Stimulated activated naive CD8-positive, alpha-beta T cell treated with anti-CD3 and anti-CD28 coated beads, Interleukin-15, Interleukin-2, amounts not matched to agents 100 ng/mL and 50 ng/mL, for 24 hours (primary cell): ENCODE measurements around the gene CFAP210.
"Not testable (repeated sequence)": the region's sequence is repeated elsewhere in the genome, so short reads cannot be mapped to it uniquely, and the experiment has no call there.

Experiments used
- H3K27ac Mint-ChIP-seq: one replicate; pipeline ENCODE4 v1.8.0; 2021; ENCODE audit warnings: mild to moderate bottlenecking, mixed read lengths
- H3K27me3 Mint-ChIP-seq: one replicate; pipeline ENCODE4 v1.8.0; 2021; ENCODE audit warnings: mixed read lengths
- H3K36me3 Mint-ChIP-seq: one replicate; pipeline ENCODE4 v1.8.0; 2021; ENCODE audit warnings: low read depth, mixed read lengths
- H3K4me1 Mint-ChIP-seq: one replicate; pipeline ENCODE4 v1.8.0; 2021; ENCODE audit warnings: low read depth, mixed read lengths
- H3K4me3 Mint-ChIP-seq: one replicate; pipeline ENCODE4 v1.8.0; 2021; ENCODE audit warnings: mild to moderate bottlenecking, mixed read lengths
- H3K9me3 Mint-ChIP-seq: one replicate; pipeline ENCODE4 v1.8.0; 2021; ENCODE audit warnings: mixed read lengths

Gene CFAP210

DNA sequence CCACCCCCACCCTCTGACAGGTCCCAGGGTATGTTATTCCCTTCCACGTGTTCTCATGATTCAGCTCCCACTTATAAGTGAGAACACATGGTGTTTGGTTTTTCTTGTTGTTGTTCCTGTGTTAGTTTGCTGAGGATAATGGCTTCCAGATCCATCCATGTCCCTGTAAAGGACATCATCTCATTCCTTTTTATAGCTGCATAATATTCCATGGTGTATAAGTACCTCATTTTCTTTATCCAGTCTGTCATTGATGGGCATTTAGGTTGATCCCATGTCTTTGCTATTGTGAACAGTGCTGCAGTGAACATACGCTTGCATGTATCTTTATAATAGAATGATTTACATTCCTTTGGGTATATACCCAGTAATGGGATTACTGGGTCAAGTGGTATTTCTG lies 5.0 kb upstream of the CFAP210 start:
- not testable (repeated sequence) for H3K4me1 Mint-ChIP-seq, H3K9me3 Mint-ChIP-seq, H3K27ac Mint-ChIP-seq, H3K4me3 Mint-ChIP-seq, H3K27me3 Mint-ChIP-seq
- H3K36me3 Mint-ChIP-seq, result peaks cover 44% of the 10 kb centered on the region

DNA sequence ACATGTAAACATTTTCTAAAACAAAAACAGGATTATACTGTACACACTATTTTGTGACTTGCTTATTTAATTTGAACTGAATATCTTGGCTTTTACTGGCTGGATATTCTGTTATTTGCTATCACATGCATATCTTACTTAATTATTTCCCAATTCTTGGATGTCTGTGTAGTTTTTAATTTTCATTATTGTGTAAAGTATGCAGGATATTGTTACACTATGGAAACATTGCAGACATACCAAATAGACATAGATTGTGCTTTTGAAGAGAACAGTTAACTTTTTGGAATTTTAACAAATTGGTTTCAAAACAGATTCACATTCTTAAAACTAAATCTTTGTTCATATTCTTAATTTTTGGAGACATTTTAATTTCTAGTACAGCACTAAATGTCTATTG lies 2.2 kb upstream of the CFAP210 start:
- H3K36me3 Mint-ChIP-seq, result peaks cover 36% of the 10 kb centered on the region

DNA sequence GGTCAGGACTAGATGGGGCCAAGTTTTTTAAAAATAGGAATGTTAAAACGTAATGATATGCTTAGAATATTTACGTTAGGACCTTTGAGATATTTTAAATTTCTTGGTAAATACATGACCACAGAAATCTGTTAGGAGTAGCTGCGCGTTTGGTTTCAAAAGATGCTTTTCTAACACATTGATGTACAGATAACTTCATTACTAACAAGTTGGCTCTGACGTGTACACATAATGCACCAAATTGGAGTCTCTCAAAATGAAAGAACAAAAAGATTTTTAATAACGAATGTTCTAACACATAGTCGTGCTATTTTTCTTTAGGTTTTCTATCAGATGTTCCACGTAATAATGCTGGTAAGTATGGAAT lies 672 bp upstream of the CFAP210 start:
- peaks cover 32% of the 10 kb centered on the region for H3K36me3 Mint-ChIP-seq
- H3K4me3 Mint-ChIP-seq, result peak overlapping the region; percentile 93
- H3K27me3 Mint-ChIP-seq, result peaks cover 8% of the 10 kb centered on the region
- peaks cover 15% of the 10 kb centered on the region for H3K4me1 Mint-ChIP-seq
- H3K27ac Mint-ChIP-seq, result peak overlapping the region; percentile 94
- H3K9me3 Mint-ChIP-seq, result peaks cover 10% of the 10 kb centered on the region

More for the DNA sequence above, 2.2 kb upstream of the CFAP210 start:
- H3K4me3 Mint-ChIP-seq, result no peak overlapping the region
- H3K27me3 Mint-ChIP-seq, result peaks cover 2% of the 10 kb centered on the region
- H3K9me3 Mint-ChIP-seq, result peaks cover 4% of the 10 kb centered on the region
- no peak overlapping the region for H3K27ac Mint-ChIP-seq
- H3K4me1 Mint-ChIP-seq, result peaks cover 15% of the 10 kb centered on the region

DNA sequence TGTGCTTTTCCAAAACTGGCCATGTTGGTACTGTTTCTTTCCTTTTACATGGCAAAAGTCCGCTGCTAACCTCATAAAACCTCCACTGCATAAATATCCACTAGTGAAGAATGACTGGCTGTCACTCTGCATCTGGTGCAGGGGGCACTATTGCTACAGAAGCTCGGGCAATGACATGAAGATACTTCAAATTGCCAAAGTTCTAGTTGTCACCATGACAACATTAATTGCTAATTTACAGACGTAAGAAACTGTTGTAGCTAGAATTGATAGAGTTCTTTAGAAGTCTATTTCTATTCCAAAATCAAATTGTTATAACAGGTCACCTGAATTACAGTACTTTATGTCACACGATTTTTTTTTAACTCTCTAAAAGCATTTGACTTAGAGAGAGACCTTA lies 845 bp downstream of the CFAP210 start:
- H3K36me3 Mint-ChIP-seq, result peaks cover 25% of the 10 kb centered on the region
- H3K4me1 Mint-ChIP-seq, result peaks cover 15% of the 10 kb centered on the region
- peaks cover 8% of the 10 kb centered on the region for H3K27me3 Mint-ChIP-seq
- peak overlapping the region; percentile 50 for H3K27ac Mint-ChIP-seq
- peaks cover 14% of the 10 kb centered on the region for H3K9me3 Mint-ChIP-seq
- H3K4me3 Mint-ChIP-seq, result peak overlapping the region; percentile 93

DNA sequence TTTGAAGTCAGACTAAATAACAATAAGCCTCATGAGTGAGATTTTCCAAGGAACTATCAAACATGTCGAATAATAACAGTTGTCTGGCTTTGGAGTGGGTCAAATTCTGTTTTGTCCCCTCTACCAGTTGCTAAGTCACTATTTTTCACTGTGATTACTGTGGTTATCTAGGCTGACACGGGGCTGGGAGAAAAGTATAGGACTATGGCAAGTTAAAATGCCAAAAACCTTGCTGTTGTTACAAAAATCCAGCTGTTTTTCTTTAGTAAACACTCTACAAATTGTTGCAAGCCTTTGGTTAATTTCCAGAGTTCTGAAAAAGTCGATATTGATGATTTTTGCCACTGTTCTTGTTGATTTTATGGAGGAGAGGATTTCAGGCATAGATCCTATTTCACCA lies 1.5 kb downstream of the CFAP210 start:
- Mint-ChIP-seq H3K9me3 (peaks cover 14% of the 10 kb centered on the region), H3K27ac (no peak overlapping the region), H3K36me3 (peaks cover 27% of the 10 kb centered on the region), H3K4me3 (no peak overlapping the region), H3K27me3 (peaks cover 8% of the 10 kb centered on the region), H3K4me1 (peaks cover 15% of the 10 kb centered on the region)

DNA sequence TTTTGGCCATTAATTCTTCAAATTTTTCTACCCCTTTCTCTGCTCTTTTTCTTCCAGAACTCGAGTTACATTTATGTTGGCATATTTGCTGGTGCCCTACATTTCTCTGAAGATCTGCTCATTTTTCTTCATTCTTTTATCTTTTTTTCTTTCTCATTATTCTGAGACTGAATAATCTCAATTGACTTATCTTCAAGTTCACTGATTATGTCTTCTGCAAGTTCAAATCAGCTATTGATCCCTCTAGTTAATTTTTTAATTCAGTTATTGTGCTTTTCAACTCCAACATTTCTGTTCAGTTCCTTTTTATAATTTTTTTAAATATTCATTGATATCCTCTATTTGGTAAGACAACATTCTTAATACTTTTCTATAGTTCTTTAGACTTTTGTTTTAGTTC lies 3.2 kb downstream of the CFAP210 start:
- no peak overlapping the region for H3K4me3 Mint-ChIP-seq

DNA sequence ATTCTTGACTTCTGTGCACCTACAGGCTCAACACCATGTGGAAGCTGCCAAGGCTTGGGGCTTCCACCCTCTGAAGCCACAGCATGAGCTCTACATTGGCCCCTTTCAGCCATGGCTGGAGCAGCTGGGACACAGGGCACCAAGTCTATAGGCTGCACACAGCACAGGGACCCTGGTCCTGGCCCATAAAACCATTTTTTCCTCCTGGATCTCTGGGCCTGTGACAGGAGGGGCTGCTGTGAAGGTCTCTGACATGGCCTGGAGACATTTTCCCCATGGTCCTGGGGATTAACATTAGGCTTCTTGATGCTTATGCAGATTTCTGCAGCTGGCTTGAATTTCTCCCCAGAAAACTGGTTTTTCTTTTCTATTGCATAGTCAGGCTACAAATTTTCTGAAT lies 6.3 kb downstream of the CFAP210 start:
- H3K4me1 Mint-ChIP-seq, result peaks cover 11% of the 10 kb centered on the region
- H3K36me3 Mint-ChIP-seq, result peaks cover 18% of the 10 kb centered on the region
- peaks cover 14% of the 10 kb centered on the region for H3K9me3 Mint-ChIP-seq
- H3K4me3 Mint-ChIP-seq, H3K27me3 Mint-ChIP-seq, H3K27ac Mint-ChIP-seq: not testable (repeated sequence)

More for the DNA sequence above, 3.2 kb downstream of the CFAP210 start:
- peaks cover 15% of the 10 kb centered on the region for H3K4me1 Mint-ChIP-seq
- H3K9me3 Mint-ChIP-seq, result peaks cover 14% of the 10 kb centered on the region
- H3K27ac Mint-ChIP-seq, result no peak overlapping the region
- peaks cover 18% of the 10 kb centered on the region for H3K36me3 Mint-ChIP-seq
- peaks cover 8% of the 10 kb centered on the region for H3K27me3 Mint-ChIP-seq

DNA sequence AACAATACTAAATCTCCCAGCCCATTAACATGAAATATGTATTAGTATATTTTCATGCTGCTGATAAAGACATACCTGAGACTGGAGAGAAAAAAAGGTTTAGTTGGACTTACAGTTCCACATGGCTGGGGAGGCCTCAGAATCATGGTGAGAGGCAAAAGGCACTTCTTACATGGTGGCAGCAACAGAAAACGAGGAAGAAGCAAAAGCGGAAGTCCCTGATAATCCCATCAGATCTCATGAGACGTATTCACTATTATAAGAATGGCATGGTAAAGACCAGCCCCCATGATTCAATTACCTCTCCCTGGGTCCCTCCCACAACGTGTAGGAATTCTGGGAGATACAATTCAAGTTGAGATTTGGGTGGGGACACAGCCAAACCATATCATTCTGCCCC lies 7.4 kb downstream of the CFAP210 start:
- Mint-ChIP-seq H3K4me1 (peaks cover 12% of the 10 kb centered on the region), H3K9me3 (peaks cover 14% of the 10 kb centered on the region), H3K36me3 (peaks cover 18% of the 10 kb centered on the region)
- not testable (repeated sequence) for H3K4me3 Mint-ChIP-seq, H3K27ac Mint-ChIP-seq, H3K27me3 Mint-ChIP-seq

DNA sequence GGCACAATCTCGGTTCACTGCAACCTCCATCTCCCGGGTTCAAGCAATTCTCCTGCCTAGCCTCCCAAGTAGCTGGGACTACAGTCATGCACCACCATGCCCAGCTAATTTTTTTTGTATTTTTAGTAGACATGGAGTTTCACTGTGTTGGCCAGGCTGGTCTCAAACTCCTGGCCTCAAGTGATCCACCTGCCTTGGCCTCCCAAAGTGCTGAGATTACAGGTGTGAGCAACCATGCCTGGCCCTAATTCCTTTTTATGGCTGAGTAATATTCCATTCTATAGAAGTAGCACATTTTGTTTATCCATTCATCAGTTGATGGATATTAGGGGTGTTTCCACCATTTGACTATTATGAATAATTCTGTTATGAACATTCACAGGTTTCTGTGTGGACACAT lies 9.5 kb downstream of the CFAP210 start:
- H3K4me3 Mint-ChIP-seq, result not testable (repeated sequence)

DNA sequence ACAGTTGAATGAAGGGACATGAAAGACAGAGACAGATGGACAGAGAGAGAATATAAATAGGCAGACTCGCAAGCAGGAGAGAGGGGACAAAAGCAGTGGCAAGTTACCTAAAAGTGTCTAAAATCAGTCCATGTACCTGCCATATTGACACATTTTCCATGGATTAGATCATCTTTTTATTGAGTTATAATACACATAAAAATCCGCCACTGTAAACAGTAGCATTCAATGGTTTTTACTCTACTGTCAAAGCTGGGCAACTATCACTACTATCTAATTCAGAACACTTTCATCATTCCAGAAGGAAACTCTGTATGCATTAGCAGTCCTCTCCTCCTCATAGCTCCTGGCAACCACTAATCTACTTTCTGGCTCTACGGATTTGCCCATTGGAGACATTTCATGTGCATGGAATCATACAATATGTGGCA lies 10.1 kb downstream of the CFAP210 start:
- H3K27me3 Mint-ChIP-seq, result no peaks in the 10 kb centered on the region
- H3K9me3 Mint-ChIP-seq, result no peaks in the 10 kb centered on the region
- no peak overlapping the region for H3K27ac Mint-ChIP-seq
- H3K4me3 Mint-ChIP-seq, result no peak overlapping the region
- peaks cover 12% of the 10 kb centered on the region for H3K4me1 Mint-ChIP-seq
- peaks cover 7% of the 10 kb centered on the region for H3K36me3 Mint-ChIP-seq

More for the DNA sequence above, 9.5 kb downstream of the CFAP210 start:
- not testable (repeated sequence) for H3K27ac Mint-ChIP-seq, H3K36me3 Mint-ChIP-seq, H3K27me3 Mint-ChIP-seq, H3K9me3 Mint-ChIP-seq
- peaks cover 12% of the 10 kb centered on the region for H3K4me1 Mint-ChIP-seq

DNA sequence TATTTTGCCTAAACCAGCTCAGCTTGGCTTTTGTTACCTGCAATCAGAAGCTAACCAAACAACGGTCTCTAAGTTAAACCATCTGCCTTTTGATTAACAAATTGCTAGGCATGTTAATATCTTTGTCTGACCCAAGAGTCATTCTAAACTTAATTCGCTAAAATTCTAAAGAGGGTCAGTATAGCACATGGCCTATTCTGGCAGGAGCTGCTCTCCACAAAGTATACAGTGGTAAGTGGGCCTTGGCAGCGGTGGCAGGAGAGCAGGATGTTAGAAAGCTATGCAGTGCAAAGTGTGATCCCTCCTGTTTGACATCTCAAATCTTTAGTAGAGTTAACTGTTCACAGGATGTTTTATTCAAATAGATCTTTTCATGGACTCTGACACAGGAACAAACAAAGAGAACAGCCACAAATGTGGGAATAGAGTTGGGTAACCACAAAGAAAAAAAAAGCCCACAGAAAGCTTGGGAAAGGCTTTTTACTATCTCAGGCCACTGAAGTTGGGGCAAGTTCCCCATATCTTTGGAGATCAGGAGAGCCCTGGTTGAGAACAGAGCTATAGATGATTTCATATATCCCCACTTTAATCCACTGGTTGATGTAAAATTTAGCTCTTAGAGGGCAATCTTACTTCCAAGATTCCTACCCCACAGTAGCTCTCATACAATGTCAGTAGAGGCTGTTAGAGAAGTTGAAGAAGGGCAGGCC lies 10.6 kb downstream of the CFAP210 start:
- H3K27me3 Mint-ChIP-seq, result no peaks in the 10 kb centered on the region
- no peaks in the 10 kb centered on the region for H3K9me3 Mint-ChIP-seq
- H3K4me3 Mint-ChIP-seq, result no peak overlapping the region
- H3K4me1 Mint-ChIP-seq, result peaks cover 12% of the 10 kb centered on the region
- H3K36me3 Mint-ChIP-seq, result peaks cover 4% of the 10 kb centered on the region
- peak overlapping the region; percentile 13 for H3K27ac Mint-ChIP-seq

DNA sequence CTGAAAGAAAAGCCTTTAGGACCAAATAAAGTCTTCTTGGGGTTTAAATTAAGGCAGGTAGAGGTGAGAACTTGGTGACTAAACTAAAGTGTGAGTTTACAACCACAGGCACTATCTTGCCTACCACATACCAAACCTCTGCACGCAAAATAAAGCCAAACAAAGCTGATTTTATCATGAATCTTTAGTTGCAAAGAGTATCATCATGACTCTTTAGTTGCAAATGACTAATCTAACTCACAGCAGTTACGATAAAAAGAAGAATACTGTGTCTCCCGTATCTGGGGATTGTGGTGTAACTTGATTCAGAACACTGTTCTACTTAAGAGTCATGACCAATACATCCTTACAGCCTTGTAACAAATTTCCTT lies 11.2 kb downstream of the CFAP210 start:
- Mint-ChIP-seq H3K36me3 (no peaks in the 10 kb centered on the region), H3K27ac (no peak overlapping the region), H3K27me3 (no peaks in the 10 kb centered on the region), H3K4me1 (peaks cover 12% of the 10 kb centered on the region), H3K9me3 (no peaks in the 10 kb centered on the region), H3K4me3 (no peak overlapping the region)

DNA sequence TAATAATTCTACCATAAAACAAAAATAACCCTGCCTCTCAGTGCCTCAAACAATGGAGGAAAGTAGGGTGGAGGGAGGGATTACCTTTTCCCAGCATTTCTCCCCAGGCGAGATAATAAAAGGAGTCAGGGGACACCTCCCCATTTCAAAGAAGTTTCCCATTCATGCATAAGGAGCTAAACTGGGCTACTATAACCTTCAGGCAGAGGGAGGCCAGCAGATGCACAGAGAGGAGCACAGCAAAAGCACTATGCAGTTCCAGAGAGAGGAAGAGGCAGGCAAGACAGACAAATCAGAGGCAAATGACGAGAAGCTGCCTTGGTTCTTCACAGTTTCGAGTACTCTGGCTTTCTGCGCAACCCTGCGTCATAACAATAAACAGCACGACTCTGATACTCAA lies 17.4 kb downstream of the CFAP210 start:
- Mint-ChIP-seq H3K27ac (no peak overlapping the region), H3K36me3 (no peaks in the 10 kb centered on the region), H3K9me3 (no peaks in the 10 kb centered on the region), H3K27me3 (peaks cover 9% of the 10 kb centered on the region), H3K4me1 (no peaks in the 10 kb centered on the region), H3K4me3 (no peak overlapping the region)

DNA sequence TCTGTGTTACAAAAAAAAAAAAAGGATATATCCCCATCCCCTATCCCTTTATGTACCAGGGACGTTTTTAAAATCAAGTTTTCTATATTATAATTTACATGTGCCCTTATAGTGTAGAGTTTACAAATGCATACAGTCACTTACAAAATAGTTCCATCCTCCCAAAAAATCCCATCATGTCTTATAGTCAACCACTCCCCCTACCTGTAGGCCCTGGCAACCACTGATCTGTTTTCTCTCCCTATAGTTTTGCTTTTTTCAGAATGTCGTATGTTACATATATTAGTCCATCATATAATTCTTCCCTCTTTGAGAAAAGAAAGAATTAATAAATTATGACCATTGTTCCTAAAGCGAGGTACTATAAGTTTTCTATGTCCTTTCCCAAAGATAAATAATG lies 17.8 kb downstream of the CFAP210 start:
- no peak overlapping the region for H3K27ac Mint-ChIP-seq
- peaks cover 9% of the 10 kb centered on the region for H3K27me3 Mint-ChIP-seq
- no peaks in the 10 kb centered on the region for H3K4me1 Mint-ChIP-seq
- H3K4me3 Mint-ChIP-seq, result no peak overlapping the region
- no peaks in the 10 kb centered on the region for H3K36me3 Mint-ChIP-seq
- H3K9me3 Mint-ChIP-seq, result no peaks in the 10 kb centered on the region

DNA sequence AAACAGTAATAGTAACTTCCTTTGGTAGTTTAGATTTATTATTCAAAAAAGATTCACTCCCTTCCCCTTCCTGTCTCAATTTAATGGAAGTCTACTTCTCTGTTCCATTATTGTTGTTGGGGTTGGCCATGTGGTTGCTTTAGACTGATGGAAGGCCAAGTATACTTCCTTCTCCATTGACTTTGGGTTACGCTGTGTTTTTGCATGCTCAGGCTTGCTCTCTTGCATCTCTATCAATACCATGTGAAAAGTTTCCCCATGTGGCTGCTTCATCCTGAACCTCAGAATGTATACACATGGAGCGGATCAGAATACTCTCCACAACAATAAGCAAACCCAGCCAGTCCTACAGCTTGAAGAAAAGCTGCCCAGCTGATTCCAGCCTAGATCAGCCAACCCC lies 20.3 kb downstream of the CFAP210 start:
- Mint-ChIP-seq H3K4me1 (no peaks in the 10 kb centered on the region), H3K27ac (no peak overlapping the region), H3K9me3 (no peaks in the 10 kb centered on the region), H3K27me3 (peaks cover 9% of the 10 kb centered on the region), H3K4me3 (no peak overlapping the region), H3K36me3 (no peaks in the 10 kb centered on the region)

DNA sequence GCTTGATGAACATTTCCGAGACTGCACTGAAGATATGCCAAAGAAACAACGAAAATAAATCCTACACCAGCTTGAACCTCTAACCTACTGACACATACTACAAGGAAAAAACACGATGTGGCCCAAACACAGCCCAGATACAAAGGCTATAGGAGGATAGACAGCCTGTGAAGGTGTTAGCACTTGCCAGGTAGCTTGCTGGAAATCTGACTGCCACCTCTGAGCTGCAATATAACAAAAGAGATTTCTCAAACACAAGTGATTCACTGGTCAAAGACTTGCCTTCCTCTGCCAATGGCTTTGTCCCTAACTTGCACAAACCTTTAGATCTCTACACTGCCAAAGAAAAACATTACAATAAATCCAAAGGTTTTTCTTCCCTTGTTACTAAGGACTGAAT lies 21.1 kb downstream of the CFAP210 start:
- Mint-ChIP-seq H3K4me1 (no peaks in the 10 kb centered on the region), H3K36me3 (no peaks in the 10 kb centered on the region), H3K27me3 (peaks cover 9% of the 10 kb centered on the region), H3K9me3 (no peaks in the 10 kb centered on the region), H3K27ac (no peak overlapping the region), H3K4me3 (no peak overlapping the region)
